HG02678 (cell line): ENCODE data around the gene KCNMA1.

Source experiments
- ATAC-seq: cut with Tn5 transposase; IDR thresholded peaks from one replicate; pipeline ENCODE4 v1.9.1; 2021; ENCODE audit warnings: mild to moderate bottlenecking, moderate library complexity; ENCODE audit not compliant: unreplicated experiment

KCNMA1 gene

DNA sequence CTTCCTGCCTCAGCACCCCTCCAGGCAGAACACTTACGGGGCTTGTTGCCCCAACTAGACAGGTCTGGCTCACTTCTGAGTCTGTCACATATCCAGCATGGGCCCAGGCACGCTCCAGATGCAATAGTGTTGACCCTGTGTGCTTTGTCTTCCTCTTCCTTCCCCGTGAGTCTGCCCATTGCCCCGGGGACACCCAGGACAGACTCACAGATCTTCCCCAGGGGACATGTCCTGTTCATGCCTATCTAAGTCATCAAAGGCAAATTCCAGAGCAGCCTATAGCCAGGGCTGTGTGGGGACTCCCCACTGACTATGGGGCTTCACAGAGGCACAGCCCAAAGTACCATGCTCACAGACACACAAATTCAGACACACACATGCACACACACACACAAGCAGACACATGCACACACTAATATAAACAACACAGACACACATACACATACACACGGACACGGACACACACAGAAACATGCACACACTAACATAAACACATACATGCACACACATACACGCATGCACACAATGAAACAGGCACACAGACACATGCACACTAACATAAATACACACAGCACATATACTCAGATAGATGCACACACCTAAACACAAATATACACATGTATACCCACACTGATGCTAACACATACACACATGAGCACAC, 175.8 kb downstream of the KCNMA1 start:
- no peak for ATAC-seq

DNA sequence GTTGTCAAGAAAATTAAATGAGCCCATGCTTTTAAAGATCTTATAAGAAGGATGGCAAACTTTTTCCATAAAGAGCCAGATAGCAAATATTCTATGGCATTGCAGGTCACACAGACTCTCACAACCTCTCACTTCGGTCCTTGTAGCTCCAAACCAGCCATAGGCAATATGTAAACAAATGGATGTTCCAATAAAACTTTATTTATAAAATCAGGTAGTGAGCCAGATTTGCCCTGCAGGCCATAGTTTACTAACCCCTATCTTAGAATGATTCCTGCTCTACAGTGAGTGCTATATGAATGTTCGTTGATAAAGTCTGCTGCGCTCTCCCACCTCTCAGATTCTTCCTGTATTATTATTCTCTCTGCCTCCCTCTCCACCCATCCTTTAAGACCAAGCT, 177.7 kb downstream of the KCNMA1 start:
- no peak for ATAC-seq

DNA sequence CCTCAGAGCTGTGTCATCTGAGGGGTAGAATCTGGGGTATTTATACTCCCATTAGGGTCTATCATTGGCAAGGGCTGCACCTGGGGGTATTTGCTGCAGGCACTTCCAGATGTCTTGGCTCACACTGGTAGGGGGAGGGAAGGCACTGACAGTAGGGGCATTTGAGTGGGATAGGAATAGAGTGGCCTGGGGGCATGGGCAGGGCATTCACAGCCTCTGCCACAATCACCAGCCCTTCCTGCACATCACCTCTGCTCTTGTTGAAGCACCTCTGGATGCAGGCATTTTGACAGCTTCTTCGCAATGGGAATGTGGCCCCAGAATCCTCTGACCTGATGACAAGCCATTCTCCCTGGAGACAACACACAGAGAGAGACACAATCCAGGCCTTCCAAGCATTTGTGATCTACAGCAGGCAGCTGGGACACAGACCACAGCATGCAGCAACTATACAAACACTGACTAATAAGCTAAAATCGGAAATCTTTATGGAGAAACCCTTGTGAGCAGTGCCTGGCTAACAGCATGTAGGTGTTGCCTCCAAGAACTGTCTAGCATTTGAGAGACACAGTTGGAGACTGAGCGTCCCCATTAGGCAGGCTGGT, 178.5 kb downstream of the KCNMA1 start:
- ATAC-seq: no peak

DNA sequence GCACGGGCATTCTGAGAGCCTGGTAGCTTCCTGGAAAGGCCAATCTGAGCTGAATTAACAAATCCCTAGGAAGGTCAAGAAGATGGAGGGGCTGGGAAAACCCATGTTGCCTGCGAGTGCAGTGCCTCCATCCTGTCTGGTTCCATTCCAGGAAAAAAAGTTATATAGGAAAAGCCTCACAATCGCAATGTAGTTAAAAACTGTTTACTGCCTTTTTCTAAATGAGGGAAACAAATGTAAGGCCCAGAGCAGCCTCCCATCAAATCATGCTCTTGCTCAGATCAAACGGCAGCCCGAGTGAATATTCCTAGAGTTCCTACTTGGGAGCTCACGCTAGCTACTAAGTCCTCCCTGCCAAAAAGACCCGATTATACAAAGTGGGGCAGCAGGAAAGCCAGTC, 179.9 kb downstream of the KCNMA1 start:
- ATAC-seq: no peak

DNA sequence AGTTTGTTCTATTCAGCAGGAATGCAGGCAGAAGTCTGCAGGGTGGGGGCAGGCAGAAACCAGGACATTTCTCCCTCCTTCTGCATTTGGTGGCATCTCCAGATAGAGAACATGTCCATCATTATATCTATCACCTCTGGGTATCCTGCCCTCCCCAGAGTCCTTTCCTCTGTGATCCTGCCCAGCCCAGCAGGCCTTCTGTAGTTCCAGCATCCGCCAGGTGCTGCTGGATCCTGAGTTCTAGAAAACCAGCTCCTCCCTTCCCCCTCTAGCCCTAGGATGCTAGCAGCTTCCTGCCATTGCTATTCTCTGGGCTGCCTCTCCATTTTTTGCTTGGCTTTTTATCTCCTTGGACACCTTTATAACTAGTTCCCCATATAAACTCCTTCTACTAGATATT, 180.3 kb downstream of the KCNMA1 start:
- no peak for ATAC-seq

DNA sequence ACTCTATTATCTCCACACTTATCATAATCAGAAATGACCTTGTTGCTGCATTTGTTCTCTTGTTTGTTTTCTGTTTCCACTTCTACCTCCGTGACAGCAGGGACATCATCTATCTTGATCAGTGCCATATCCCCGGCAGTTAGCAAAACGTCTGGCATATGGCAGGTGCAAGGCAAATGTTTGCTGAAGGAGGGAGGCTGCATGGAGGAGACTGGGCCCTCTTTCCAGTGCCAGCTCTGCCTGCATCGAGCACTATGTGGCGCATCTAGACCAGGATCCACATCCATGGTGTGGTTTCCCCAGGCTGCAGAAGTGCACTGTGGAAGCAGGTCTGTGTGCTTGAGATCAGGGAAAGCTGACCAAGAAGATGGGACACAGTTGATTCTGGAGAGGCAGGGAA, 181.2 kb downstream of the KCNMA1 start:
- ATAC-seq: no peak

DNA sequence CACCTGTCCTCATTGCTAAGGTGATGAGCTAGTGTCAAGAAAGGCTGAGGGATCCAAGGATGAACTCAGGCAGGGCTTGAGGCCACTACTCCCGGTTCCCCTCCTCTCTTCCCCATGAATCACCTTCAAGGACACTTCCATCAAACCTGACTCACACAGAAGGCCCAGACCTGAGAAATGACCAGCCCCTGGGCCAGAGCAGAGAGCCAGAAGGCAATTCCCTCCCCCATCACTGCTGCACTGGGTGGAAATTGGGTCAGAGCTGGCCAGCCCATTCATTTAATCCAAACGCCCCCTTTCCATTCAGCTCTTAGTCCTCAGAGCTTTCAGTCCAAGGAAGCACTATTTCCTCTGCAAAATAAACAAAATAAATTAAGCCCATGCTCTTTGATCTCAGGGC, 182.0 kb downstream of the KCNMA1 start:
- ATAC-seq: no peak

DNA sequence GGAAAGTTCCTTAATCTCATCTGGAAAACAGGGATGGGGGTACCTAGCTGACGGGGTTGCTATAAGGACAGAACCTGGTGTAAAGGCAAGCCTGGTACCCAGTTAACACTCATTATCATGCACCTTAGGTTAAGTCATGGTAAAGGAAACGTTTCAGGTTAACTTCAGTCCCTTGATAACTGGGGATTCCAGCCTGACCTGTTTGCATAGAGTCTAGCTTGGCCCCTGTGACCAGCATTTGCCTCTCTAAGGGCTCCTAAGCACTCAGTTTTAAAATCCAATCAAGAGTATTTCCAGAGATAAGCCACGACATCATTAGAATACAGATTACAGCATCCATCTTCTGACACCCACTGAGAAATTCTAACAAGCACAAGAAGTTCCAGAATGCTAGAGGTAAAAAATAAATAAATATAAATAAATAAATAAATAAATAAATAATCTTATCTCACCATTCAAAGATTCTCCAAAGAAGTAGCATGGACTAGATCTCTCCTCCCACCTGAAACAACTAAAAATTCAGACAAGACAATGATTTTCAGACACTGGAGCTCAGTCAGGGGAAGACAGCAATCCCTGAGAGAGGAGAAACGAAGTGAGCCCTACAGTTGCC, 184.6 kb downstream of the KCNMA1 start:
- ATAC-seq: no peak

DNA sequence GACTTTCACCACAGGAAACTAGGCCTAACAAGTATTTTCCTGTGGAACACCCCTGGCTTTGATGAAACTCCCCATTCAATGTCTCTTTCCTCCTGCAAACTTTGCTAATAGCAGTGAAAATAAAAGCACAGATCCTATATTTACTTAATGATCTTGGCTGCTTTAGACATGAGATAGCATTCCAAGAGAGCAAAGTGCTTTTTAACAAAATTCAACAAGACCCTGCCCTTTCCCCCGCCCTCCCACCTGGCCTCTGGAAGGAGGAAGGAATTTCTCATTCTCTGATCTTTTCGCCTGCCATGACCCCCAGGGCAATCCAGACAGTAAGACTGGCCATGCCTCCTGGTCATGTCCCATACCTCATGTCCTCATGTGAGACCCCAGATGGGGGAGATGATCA, 185.7 kb downstream of the KCNMA1 start:
- ATAC-seq: no peak

DNA sequence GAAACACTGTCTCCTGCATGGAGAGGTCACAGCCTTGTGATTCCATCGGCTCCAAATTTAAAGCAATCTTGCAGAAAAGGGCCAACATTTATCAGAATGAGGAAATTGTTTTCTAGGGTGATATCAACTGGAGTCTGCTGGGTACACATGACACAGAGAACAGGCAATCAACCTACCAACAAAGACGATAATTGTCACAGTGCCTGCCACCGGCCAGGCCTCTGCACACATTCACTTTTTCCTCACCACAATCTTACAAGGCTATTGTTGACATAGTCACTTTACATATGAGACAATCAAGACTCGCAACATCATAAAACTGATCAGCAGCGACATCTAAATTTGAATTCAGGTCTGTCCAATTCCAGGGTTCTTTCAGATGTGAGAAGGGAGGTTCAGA, 189.4 kb downstream of the KCNMA1 start:
- no peak for ATAC-seq

DNA sequence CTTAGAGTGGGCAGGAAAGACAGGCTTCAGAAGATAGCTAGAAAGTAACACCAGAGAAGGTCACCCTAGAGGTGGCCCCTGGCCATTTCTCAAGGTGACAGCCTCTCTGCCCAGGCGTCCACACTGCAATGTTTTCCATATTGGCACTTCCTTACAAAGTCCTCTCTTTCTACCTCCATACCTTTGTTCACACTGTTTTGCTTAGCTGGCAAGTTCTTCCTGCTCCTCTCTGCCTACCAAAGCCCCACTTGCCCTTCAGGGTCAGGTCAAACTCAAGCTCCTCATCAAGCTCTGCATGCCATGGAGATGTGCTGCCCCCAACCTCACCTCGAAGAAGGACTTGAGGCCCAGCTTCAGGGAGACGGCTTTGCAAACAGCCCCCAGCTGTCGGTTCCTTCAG, 190.9 kb downstream of the KCNMA1 start:
- ATAC-seq: no peak

DNA sequence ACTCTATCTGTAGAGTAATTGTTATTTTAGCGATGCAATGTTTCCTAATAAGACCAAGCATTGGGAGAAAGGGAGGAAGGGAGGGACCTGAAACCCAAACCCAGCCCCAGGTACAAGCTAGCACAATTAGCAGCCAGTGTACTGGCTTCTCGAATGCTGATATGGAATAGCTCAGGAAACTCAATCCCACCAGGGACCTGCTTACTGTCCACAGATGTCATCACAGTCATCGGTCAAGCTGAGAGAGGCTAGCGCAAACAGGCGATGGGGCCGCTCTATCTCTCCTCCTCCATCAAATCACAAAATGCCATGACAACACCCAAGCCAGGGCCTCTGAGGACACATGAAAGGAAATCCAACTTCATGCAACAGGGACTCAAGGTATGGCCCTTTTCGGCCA, 192.1 kb downstream of the KCNMA1 start:
- no peak for ATAC-seq

DNA sequence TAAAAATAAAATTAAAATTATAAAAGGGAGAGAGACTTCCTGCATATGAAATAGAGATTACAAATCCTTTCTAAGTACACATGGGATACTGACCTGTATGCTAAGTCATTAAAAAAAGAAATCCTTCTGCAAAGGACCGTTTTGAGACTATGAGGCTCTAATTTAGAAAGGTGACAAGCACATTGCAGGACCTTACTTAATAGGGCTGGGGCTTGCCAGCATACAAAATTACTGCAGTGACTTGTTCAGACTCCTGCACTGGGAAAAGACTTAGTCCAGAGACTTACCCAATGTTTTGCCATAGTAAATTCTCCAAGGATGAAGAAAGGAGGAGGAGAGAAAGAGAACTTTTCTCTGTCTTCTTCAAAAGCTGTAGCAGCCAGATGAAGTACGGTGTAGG, 193.6 kb downstream of the KCNMA1 start:
- ATAC-seq: no peak

DNA sequence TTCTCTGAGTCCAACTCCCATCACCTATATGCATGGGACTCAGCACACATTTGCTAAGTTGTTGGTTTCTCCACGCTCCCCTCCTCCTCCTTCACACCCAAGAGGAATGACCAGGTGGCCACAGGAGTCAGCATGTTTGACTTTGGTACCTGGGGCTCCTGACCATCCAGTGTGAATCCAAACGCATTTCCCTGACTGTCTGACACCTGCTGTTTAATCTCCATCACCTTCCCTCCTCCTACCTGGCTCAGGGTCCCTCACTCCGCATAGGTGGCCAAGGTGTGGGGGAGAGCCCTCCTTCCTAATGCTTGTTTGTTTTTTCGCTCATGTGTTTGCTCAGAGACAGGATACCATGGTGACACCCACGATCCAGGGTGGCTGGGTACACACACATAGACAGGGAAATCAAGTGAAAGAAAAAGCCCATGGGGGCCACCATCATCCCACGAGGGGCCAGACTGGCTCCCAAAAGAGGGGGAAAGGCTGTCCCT, 194.9 kb downstream of the KCNMA1 start:
- no peak for ATAC-seq

DNA sequence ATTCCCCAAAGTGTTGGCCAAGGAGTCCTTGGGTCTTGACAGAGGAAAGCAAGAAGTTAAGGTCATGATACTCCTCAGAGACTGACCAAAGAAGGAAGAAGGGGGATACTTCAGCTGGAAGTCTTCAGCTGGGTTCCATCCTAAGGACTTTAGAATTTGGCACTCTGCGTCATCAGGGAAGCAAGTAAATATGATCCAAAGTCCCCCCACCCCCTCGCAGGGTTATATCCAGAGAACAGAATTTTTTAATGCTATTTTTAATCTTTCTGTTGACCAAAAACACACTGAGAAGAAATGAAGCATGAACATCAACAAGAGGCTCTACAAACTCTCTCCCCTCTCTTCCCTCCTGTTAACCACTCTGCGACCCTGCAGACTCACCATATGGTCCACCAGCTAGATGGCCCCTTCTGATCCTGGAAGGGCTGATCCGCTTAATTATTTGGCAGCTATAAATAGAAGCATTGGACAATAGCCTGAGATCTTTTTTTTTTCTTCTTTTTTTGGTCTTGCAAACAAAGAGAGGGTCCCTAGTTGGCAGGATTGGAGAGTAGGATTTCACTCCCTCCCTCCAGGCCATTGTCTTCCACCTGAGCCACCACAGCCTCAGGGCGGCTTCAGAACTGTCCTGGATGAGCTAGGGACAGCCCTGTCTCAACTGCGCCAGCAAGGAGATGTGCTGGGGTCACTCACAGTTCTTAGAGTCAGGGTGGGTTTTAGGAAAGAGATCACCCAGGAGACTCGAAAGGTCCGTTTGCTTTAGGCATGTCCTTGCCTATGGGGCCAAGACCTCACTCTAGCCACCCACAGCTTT, 196.0 kb downstream of the KCNMA1 start:
- no peak for ATAC-seq

DNA sequence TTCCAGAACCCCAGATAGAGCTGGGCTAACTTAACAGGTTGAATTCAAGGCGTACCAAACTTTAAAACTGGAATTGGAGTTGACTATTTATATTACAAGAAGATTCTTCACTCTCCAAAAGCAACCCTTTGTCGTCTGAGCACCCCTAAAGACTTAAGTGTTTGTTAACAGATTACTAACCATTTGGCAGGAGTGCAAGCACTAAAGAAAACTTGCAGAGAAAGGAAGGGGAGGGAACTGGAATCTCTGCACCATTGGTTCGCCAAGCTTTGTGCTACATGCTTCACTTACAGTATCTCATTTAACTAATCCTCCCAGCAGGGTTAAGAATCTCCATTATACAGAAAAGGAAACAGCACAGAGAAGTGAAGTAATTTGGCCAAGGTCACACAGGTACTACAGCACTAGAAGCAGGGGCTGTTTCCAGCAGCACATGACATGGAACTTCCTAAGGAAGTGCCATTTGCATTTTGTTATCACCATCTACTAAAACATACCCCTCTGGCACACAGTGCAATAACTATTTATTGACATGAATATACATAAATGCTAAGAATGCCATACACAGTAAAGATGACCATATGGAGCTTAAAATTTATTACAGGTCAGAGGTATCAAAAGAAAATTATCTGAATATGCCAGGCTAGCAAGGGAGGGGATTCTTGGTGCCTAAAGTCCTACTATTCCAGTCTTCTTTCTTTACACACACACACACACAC, 201.2 kb downstream of the KCNMA1 start:
- ATAC-seq: no peak

DNA sequence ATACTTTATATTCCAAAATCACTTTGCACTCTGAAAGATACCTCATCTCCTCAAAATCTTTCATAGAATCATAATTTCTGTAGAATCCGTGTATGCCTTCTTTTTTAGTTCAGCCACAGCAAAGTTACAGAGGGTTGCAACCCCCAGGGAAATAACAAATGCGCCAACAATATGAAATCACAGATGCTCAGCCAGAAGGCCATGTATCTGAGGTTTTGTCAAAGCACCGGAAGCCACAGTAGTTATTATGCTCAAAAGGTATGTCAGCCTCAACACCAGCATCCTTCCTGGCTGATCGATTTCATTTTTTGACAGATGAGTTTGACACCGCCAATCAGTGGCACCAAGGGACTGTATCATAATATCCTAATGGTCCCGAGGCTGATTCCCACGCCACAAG, 204.1 kb downstream of the KCNMA1 start:
- ATAC-seq: no peak

DNA sequence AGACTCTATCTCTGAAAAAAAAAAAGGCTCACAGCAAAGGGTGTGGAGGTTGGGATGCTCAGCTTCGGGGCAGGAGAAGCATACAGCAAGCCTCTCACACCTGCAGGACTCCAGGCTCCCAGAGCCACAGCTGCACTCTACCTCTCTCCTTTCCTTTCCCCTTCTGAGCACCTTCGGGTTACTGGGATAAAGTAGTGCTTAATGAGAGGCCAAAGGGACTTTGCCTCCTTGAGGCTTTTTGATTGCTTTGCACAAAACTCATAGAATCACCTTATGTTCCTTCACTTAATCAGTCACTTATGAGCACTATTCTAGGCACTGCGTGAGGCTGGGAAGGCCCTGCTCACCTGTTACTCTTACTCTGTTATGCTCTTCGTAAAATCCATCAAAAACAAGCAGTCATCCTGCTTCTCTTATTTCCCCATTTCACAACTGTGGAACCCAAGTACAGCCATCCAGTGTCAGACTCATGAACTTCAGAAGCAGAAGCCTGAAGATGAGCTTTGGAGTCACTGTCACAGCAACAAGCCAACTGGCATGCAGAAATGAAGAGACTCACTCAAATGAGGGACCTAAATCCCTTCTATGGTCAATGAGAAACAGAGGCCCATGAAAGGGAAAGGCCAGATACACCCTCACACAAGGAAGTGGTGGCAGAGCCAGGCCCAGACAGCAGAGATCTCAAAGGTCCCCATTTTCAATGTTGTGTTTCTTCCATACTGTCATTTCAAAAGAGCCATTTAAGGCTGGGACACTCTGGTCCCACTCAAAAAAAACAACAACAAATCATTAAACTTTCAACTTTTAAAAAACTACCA, 205.4 kb downstream of the KCNMA1 start:
- ATAC-seq: no peak

DNA sequence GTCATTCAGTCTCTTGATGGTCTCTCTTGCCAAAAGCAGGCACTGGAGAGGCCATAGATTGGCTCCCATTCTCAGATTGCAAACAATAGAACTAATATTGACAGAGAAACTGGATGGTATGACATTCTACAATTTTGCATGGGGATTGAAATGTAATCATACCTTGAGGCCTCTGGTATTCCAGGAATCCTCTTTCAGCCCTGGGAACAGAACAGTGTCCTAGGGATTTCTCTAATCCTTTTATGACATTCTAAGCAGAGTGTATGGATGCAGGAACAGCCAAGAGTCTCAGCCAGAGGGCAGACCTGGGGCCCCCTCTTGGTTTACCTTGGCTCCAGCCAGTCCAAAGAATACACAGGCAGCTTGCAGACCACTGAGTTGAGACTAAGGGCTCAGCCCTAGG, 206.4 kb downstream of the KCNMA1 start:
- ATAC-seq: no peak

DNA sequence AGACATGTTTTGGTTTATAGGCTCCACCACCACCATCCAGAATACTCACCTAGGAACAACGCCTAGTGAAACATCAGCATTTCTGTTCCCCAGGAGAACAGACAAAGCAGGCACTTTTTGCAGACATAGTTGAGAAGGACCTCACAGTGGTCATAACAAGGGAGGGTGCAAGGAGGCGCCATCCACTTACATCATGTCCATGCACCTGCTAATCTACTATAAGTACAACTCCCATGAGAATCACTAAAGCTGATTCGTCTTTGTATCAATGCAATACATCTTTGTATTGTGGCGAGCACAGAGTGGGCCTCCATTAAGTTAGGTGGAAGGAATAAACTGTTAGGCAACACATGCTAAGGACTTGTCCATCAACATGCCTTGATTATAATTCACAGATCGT, 207.1 kb downstream of the KCNMA1 start:
- ATAC-seq: no peak
